NCI-H1436 treated with DMSO at 0.1 percent for 48 hours (cell line): ENCODE results near the gene PDIA4.
"Not testable (repeated sequence)": the region's sequence is repeated elsewhere in the genome, so short reads cannot be mapped to it uniquely, and the experiment has no call there.

Experiments
- DNase-seq: peaks from one replicate; lab custom pipeline; 2025; lab: John Stamatoyannopoulos, UW

Gene PDIA4, protein sequence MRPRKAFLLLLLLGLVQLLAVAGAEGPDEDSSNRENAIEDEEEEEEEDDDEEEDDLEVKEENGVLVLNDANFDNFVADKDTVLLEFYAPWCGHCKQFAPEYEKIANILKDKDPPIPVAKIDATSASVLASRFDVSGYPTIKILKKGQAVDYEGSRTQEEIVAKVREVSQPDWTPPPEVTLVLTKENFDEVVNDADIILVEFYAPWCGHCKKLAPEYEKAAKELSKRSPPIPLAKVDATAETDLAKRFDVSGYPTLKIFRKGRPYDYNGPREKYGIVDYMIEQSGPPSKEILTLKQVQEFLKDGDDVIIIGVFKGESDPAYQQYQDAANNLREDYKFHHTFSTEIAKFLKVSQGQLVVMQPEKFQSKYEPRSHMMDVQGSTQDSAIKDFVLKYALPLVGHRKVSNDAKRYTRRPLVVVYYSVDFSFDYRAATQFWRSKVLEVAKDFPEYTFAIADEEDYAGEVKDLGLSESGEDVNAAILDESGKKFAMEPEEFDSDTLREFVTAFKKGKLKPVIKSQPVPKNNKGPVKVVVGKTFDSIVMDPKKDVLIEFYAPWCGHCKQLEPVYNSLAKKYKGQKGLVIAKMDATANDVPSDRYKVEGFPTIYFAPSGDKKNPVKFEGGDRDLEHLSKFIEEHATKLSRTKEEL

GRCh38 chr7:149028346-149029109 is at the start of gene PDIA4:
TSS of gene PDIA4 (minus strand) at chr7:149028505. CDS start at chr7:149028408, 97 bp downstream.
- peak; percentile 92 for DNase-seq

DNA sequence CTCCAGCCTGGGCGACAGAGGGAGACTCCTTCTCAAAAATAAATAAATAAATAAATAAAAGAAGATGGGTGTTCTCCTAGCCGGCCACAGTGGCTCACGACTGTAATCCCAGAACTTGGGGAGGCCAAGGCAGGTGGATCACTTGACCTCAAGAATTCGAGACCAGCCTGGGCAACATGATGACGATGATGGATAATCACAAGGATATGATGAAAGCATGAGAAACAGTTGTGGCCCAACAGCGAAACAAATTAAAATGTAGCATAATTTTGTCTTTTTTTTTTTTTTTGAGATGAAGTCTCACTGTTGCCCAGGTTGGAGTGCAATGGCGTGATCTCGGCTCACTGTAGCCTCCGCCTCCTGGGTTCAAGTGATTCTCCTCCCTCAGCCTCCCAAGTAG is 49.3 kb upstream of the PDIA4 start:
- DNase-seq: no peak

DNA sequence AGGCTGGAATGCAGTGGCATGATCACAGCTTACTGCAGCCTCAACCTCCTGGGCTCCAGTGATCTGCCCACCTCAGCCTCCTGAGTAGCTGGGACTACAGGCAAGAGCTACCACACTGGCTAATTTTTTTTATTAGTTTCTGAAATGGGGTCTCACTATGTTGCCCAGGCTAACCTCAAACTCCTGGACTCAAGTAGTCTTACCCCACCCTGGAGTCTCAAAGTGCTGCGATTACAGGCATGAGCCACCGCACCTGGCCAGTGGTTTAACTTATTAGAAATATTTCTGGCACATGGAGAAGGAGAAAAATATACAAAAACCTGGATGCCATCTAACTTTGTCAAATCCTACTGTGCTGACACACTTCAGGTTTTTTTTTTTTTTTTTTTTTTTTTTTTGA is 47.0 kb upstream of the PDIA4 start:
- DNase-seq: no peak

- no peak for DNase-seq
Observed at GRCh38 chr7:149074116-149074885, 46.0 kb upstream of the PDIA4 start.

- no peak for DNase-seq
Observed at GRCh38 chr7:149072438-149072775, 44.1 kb upstream of the PDIA4 start.

DNA sequence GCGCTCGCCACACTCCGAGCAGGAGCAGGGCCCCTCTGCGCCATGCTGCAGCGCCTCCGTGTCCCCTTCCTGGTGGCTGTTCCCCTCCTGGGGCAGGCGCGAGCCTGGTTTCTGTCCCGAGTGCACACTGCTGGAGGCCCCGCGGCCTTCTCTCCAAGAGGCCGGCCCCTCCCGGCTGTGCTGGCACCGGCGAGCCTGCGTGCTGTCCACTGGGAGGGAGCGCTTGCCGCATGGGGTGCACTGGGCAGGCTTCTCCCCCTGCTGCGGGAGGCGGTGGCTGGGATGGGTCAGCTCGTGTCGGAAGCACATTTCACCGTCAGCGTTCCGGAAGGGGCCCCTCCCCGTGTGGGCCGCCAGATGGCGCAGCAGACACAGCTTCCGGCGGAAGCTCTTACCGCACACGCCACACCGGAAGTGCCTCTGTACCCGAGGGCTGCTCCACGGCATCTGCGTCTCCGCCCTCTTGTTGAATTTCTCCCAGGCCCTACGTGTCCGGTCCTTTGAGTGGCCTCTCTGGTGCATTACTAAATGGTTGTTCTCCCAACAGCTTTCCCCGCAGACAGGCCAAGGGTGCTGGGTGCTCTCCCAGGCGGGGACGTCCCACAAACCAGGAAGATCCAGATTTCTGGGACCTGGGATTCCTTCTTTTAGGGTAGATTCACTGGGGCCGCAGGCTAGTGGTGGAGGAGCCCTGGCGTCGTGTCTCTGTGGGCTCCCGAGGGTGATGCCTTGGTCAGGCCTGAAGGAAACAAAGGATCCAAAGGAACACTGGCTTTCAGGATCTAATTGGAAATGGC is 43.5 kb upstream of the PDIA4 start:
- no peak for DNase-seq

DNA sequence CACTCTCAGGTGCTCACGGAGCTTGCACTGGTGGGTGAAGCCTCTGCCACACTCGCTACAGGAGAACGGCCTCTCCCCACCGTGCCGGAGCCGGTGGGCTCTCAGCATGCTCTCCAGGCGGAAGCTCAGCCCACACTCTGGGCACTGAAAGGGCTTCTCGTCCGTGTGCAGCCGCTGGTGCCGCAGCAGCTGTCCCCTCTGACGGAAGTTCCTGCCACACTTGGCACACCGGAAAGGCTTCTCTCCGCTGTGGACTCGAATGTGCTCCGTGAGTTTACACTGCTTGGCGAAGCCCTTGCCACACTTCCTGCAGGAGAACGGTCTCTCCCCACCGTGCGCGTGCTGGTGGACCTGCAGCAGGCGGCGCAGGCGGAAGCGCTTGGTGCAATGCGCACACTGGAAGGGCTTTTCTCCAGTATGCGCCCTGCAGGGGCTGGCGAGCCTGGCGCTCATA is 42.9 kb upstream of the PDIA4 start:
- DNase-seq: no peak

DNA sequence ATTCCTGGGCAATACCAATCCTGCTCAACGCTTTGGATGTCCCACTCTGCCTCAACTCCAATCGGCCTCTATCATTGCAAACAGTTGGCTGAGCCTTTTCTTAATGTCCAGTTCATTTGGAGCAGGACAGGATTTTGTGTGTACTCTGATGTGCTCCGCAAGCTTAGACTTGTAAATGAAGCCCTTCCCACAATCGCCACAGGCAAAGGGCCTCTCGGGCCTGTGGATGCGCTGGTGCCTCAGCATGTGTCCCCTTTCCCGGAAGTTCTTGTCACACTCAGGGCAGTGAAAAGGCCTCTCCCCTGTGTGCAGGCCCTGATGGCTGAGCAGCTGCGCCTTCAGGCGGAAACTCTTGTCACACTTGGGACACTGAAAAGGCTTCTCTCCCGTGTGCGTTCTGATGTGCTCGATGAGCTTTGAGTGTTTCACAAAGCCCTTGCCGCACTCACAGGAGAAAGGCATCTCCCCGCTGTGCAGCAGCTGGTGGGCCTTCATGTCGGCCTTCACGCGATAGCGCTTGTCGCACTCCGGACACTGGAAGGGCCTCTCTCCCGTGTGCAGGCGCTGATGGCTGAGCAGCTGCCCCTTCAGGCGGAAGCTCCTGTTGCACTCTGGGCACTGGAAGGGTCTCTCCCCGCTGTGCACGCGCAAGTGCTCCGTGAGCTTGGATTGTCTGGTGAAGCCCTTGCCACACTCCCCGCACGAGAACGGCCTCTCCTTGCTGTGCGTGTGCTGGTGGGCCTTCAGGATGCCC is 42.2 kb upstream of the PDIA4 start:
- no peak for DNase-seq

DNA sequence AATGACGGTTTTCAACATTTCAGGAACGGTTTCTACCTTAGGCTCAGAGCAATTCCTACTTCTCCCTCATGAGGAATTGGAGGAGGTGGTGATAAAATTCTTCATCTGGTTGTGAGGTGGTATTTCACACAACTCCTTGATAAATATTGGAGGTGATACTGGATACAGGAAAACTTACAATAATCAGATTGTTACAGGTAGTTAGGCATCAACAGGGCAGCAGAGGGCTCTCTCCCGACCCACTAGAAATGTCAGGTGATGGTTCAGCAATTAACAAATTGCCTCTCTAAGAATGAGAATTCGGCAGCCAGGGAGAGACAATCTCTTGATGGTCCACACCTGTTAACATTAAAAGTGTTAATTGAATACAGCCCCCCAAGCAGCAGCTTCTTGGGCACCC is 39.6 kb upstream of the PDIA4 start:
- no peak for DNase-seq

- DNase-seq: no peak
Observed at GRCh38 chr7:149063476-149063875, 35.2 kb upstream of the PDIA4 start.

GRCh38 chr7:149062217-149062899 is 34.1 kb upstream of the PDIA4 start:
- DNase-seq: not testable (repeated sequence)

- DNase-seq: no peak
Observed at GRCh38 chr7:149060156-149060555, 31.9 kb upstream of the PDIA4 start.

DNA sequence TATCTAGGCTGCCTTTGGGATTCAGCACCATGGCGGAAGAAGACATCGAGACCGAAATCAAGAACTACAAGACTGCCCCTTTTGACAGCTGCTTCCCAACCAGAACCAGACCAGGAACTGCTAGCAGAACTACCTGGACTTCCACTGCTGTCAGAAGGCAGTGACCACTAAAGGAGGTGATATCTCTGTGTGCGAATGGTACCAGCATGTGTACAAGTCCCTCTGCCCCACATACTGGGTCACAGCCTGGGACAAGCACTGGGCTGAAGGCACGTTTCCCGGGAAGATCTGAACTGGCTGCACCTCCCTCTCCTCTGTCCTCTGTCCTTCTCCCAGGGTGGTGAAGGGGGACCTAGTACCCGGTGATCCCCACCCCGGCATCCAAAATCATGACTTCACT is 25.6 kb upstream of the PDIA4 start:
- DNase-seq: no peak

- no peak for DNase-seq
Observed at GRCh38 chr7:149053384-149053783, 25.1 kb upstream of the PDIA4 start.

DNA sequence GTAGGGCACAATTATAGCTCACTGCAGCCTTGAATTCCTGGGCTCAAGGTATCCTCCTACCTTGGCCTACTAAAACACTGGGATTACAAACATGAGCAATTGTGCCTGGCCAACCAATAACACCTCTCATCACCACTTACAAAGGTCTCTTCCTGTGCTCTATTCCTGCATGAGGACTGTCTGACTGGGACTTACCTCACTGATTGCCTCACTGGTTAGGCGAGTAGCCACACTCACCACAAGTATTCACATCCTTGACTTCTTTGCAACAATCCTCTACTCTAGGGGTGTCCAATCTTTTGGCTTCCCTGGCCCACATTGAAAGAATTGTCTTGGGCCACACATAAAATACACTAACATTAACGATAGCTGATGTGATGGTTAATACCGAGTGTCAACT is 22.6 kb upstream of the PDIA4 start:
- no peak for DNase-seq

- DNase-seq: no peak
Observed at GRCh38 chr7:149048805-149049204, 20.5 kb upstream of the PDIA4 start.

GRCh38 chr7:149046416-149046815 is 18.1 kb upstream of the PDIA4 start:
- no peak for DNase-seq

GRCh38 chr7:149043936-149044335 is 15.6 kb upstream of the PDIA4 start:
- no peak for DNase-seq

- no peak for DNase-seq
Observed at GRCh38 chr7:149041350-149041749, 13.0 kb upstream of the PDIA4 start.

DNA sequence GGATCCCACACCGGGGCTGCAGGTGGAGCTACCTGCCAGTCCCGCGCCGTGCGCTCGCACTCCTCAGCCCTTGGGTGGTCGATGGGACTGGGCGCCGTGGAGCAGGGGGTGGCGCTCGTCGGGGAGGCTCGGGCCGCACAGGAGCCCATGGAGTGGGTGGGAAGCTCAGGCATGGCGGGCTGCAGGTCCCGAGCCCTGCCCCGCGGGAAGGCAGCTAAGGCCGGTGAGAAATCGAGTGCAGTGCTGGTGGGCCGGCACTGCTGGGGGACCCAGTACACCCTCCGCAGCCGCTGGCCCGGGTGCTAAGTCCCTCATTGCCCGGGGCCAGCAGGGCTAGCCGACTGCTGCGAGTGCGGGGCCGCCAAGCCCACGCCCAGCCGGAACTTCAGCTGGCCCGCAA is 10.3 kb upstream of the PDIA4 start:
- DNase-seq: not testable (repeated sequence)
